ENCODE data around the gene SETD3. TPM values are rescaled to one million over a fixed set of nuclear protein-coding genes. Genes with fewer than 3 reads are reported as not detected.

Gene SETD3
- 10 to 100 TPM; 43.3 to 48.1 TPM for total RNA-seq

GRCh38 chr14:99479906-99480869, at the start of gene SETD3:
SETD3 (minus strand) TSS chr14:99480859; CDS start chr14:99465805, 15,054 bp downstream.
- Mint-ChIP-seq H3K27me3 (ENCODE audit: low read depth) (no peaks in the 10 kb centered on the region), H3K4me3 (peak within 1 kb of the TSS; percentile 90), H3K27ac (peak within 1 kb of the TSS; percentile 91), H3K4me1 (ENCODE audit: low read depth) (peaks cover 51% of the 10 kb centered on the region), H3K36me3 (ENCODE audit: low read depth) (no peaks in the 10 kb centered on the region), H3K9me3 (no peaks in the 10 kb centered on the region)
- intact Hi-C loops (cut with micrococcal nuclease) = loop anchor here (10.0 kb wide), 2 partner anchors 295 to 595 kb away; no protein-coding TSS in a partner anchor
- CTCF ChIA-PET = interaction anchor here (1.2 kb wide), 1 partner anchor 10 kb away, joined by 3 read pairs; no protein-coding TSS in a partner anchor
- DNase-seq = peak; percentile 33

GRCh38 chr14:99529899-99530298, 49.2 kb upstream of the SETD3 start:
- Mint-ChIP-seq H3K4me3 (no peak overlapping the region), H3K36me3 (ENCODE audit: low read depth) (no peaks in the 10 kb centered on the region), H3K27ac (no peak overlapping the region), H3K9me3 (no peaks in the 10 kb centered on the region), H3K27me3 (ENCODE audit: low read depth) (no peaks in the 10 kb centered on the region), H3K4me1 (ENCODE audit: low read depth) (peaks cover 8% of the 10 kb centered on the region)
- CTCF ChIA-PET = no interaction called here
- intact Hi-C loops (cut with micrococcal nuclease) = no loop called here
- DNase-seq = no peak

DNA sequence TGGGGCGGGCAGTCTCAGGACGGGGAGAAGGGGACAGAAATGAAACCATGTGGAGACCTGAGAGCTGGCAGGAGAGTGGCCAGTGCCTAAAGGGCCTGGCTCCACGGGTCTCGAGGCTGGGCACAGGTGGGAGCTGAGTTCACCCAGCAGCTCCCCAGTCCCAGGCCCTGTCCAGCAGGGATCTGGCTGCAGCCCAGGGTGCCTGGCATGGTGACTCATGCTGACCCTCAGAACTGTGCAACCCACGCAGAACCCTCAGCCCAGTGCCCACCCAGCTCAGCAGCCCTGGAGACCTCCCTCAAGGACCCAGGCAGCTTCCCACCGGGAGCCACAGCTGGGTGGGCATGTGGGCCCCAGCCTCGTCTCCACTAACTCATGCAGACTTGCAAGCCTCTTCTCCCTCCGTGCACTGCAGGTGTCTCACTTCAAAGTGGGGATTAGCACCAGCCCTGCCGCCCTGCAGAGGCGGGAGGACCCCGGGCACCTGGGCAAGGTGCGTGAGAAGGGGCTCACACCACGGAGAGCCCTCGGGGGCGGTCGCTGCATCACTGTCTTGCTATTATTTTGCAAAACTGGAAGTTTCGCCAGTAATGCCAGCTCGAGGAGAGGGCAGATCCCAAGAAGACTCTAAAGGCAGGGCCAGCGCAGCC, 46.9 kb upstream of the SETD3 start:
- Mint-ChIP-seq H3K4me1 (ENCODE audit: low read depth) (peaks cover 12% of the 10 kb centered on the region), H3K4me3 (no peak overlapping the region), H3K27ac (no peak overlapping the region), H3K36me3 (ENCODE audit: low read depth) (no peaks in the 10 kb centered on the region), H3K9me3 (no peaks in the 10 kb centered on the region), H3K27me3 (ENCODE audit: low read depth) (no peaks in the 10 kb centered on the region)
- intact Hi-C loops (cut with micrococcal nuclease) = no loop called here
- DNase-seq = no peak
- CTCF ChIA-PET = interaction anchor here (1.4 to 1.8 kb wide), 2 partner anchors 9 to 101 kb away, joined by 3 to 6 read pairs; no protein-coding TSS in a partner anchor

GRCh38 chr14:99527026-99527425, 46.4 kb upstream of the SETD3 start:
- CTCF ChIA-PET = no interaction called here
- Mint-ChIP-seq H3K36me3 (ENCODE audit: low read depth) (no peaks in the 10 kb centered on the region), H3K4me3 (no peak overlapping the region), H3K27ac (no peak overlapping the region), H3K27me3 (ENCODE audit: low read depth) (no peaks in the 10 kb centered on the region), H3K9me3 (no peaks in the 10 kb centered on the region), H3K4me1 (ENCODE audit: low read depth) (peaks cover 12% of the 10 kb centered on the region)
- intact Hi-C loops (cut with micrococcal nuclease) = no loop called here
- no peak for DNase-seq

DNA sequence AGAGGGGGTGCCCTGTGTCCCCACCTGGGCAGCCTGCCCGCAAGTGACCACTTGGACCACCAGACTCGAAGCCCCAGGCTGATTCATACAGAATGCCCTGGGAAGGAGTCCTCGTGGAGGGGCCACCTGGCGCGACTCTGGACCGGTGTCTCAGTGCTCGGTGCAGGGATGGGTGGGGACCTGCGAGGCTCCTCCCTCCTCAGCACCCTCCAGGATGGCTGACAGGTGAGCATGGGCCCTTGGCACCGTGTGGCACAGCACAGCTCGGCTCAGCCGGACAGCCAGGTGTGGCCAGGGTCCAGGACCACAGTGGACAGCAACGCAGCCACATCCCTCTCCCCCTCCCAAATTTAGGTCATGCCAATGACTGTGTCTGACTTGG, 45.0 kb upstream of the SETD3 start:
- Mint-ChIP-seq H3K4me3 (no peak overlapping the region), H3K27ac (no peak overlapping the region), H3K36me3 (ENCODE audit: low read depth) (no peaks in the 10 kb centered on the region), H3K9me3 (no peaks in the 10 kb centered on the region), H3K4me1 (ENCODE audit: low read depth) (peaks cover 12% of the 10 kb centered on the region), H3K27me3 (ENCODE audit: low read depth) (no peaks in the 10 kb centered on the region)
- intact Hi-C loops (cut with micrococcal nuclease) = no loop called here
- no peak for DNase-seq
- CTCF ChIA-PET = interaction anchor here (1.0 kb wide), 1 partner anchor 83 kb away, joined by 3 read pairs; no protein-coding TSS in a partner anchor

DNA sequence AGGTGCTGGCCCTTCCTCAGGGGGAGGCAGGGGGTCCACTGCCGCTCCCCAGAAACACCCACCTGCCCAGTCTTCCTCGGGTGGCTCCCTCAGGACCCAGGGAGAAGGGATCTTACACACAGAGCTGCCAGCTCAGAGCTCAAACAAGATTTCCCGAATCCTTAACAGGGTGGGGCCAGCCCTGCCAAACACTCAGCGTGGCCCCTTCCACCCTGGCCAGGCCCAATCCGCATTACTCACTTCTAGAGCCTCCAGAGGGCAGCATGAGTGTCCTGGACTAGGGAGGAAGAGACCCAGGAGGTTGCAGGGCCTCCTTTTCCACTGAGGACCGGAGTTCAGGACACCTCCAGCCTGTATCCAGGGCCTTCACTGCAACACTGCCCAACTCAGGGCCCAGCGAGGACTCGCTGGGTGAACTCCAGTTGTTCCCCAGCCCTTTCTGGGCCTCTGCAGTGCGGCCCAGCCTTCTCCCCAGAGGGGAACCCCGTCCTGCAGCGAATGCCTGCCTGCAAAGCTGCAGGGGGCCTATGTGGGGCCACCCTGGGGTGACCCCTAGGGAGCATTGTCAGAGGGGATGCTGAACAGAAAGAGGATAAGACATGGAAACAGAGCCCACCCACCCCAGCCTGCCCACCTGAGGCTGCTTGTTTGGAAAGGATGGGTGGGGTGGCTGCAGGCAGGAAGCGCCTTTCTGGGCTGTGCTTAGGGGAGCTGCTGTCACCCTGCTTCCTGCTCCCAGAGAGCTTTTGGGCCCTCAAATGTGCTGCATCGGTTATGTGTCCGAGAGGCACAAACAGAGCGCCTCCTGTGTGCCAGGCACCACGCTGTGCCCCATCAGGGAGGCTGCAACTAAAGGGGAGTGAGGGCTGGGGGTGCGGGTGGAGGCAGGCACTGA, 44.4 kb upstream of the SETD3 start:
- peak; percentile 43 for DNase-seq
- CTCF ChIA-PET = interaction anchor here (1.0 kb wide), 1 partner anchor 83 kb away, joined by 3 read pairs; no protein-coding TSS in a partner anchor

GRCh38 chr14:99524091-99524661, 43.5 kb upstream of the SETD3 start:
- H3K27me3 Mint-ChIP-seq (ENCODE audit: low read depth) = no peaks in the 10 kb centered on the region
- no peaks in the 10 kb centered on the region for H3K36me3 Mint-ChIP-seq (ENCODE audit: low read depth)
- no peak overlapping the region for H3K4me3 Mint-ChIP-seq
- DNase-seq = no peak
- CTCF ChIA-PET = no interaction called here
- H3K4me1 Mint-ChIP-seq (ENCODE audit: low read depth) = peaks cover 12% of the 10 kb centered on the region
- intact Hi-C loops (cut with micrococcal nuclease) = no loop called here
- H3K9me3 Mint-ChIP-seq = no peaks in the 10 kb centered on the region
- no peak overlapping the region for H3K27ac Mint-ChIP-seq

More for the DNA sequence above, 44.4 kb upstream of the SETD3 start:
- Mint-ChIP-seq H3K4me1 (ENCODE audit: low read depth) (peaks cover 12% of the 10 kb centered on the region), H3K9me3 (no peaks in the 10 kb centered on the region), H3K4me3 (no peak overlapping the region), H3K27me3 (ENCODE audit: low read depth) (no peaks in the 10 kb centered on the region), H3K36me3 (ENCODE audit: low read depth) (no peaks in the 10 kb centered on the region), H3K27ac (peak overlapping the region; percentile 34)
- intact Hi-C loops (cut with micrococcal nuclease) = no loop called here

DNA sequence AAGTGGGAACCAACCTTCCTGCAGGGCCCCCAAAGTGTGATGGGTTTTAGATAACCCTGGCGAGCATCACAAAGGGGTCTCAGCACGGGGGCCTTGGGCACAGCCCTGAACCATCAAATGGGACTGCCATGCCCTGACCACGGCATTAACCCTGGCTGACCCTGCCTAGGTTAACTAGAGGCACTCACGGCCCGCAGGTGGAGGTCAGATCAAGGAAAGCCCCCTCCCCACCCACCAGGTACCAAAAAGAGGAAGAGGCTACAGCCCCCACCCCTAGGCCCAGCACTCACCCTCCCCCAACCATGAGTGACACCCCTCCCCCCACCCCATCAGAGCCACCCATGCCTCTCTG, 43.0 kb upstream of the SETD3 start:
- H3K4me3 Mint-ChIP-seq = no peak overlapping the region
- DNase-seq = no peak
- H3K9me3 Mint-ChIP-seq = no peaks in the 10 kb centered on the region
- no peak overlapping the region for H3K27ac Mint-ChIP-seq
- no peaks in the 10 kb centered on the region for H3K27me3 Mint-ChIP-seq (ENCODE audit: low read depth)
- peaks cover 12% of the 10 kb centered on the region for H3K4me1 Mint-ChIP-seq (ENCODE audit: low read depth)
- no peaks in the 10 kb centered on the region for H3K36me3 Mint-ChIP-seq (ENCODE audit: low read depth)
- CTCF ChIA-PET = no interaction called here
- intact Hi-C loops (cut with micrococcal nuclease) = no loop called here

GRCh38 chr14:99522934-99523703, 42.5 kb upstream of the SETD3 start:
- H3K4me1 Mint-ChIP-seq (ENCODE audit: low read depth) = peaks cover 12% of the 10 kb centered on the region
- intact Hi-C loops (cut with micrococcal nuclease) = no loop called here
- CTCF ChIA-PET = no interaction called here
- no peaks in the 10 kb centered on the region for H3K27me3 Mint-ChIP-seq (ENCODE audit: low read depth)
- H3K9me3 Mint-ChIP-seq = no peaks in the 10 kb centered on the region
- H3K4me3 Mint-ChIP-seq = no peak overlapping the region
- no peaks in the 10 kb centered on the region for H3K36me3 Mint-ChIP-seq (ENCODE audit: low read depth)
- no peak overlapping the region for H3K27ac Mint-ChIP-seq
- DNase-seq = no peak

DNA sequence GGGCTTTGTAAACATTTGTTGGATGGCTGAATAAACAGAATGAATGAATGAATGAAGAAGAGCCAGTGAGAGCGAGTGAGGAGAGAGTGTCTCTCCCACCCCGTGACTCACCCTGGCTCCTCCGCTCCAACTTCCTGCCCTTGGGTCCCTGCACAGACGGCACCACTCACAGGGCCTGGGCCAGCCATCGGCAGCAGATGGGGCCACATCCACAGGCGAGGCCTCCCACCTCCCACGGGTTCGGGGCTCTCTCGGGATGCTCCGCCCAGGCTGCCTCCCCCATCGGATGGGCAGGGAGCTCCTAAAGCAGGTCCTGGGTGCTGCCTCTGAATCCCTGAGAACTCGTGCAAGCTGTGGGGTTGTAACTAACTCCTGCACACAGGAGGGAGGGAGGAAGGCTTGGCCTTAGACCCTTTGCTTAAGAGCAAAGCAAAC, 41.8 kb upstream of the SETD3 start:
- intact Hi-C loops (cut with micrococcal nuclease) = no loop called here
- H3K9me3 Mint-ChIP-seq = no peaks in the 10 kb centered on the region
- peaks cover 12% of the 10 kb centered on the region for H3K4me1 Mint-ChIP-seq (ENCODE audit: low read depth)
- CTCF ChIA-PET = interaction anchor here (1.6 kb wide), 1 partner anchor 10 kb away, joined by 4 read pairs; no protein-coding TSS in a partner anchor
- DNase-seq = no peak
- no peaks in the 10 kb centered on the region for H3K27me3 Mint-ChIP-seq (ENCODE audit: low read depth)
- H3K4me3 Mint-ChIP-seq = no peak overlapping the region
- no peaks in the 10 kb centered on the region for H3K36me3 Mint-ChIP-seq (ENCODE audit: low read depth)
- H3K27ac Mint-ChIP-seq = no peak overlapping the region

GRCh38 chr14:99522025-99522401, 41.4 kb upstream of the SETD3 start:
- Mint-ChIP-seq H3K27me3 (ENCODE audit: low read depth) (no peaks in the 10 kb centered on the region), H3K4me3 (no peak overlapping the region), H3K27ac (no peak overlapping the region), H3K9me3 (no peaks in the 10 kb centered on the region), H3K4me1 (ENCODE audit: low read depth) (peaks cover 12% of the 10 kb centered on the region), H3K36me3 (ENCODE audit: low read depth) (no peaks in the 10 kb centered on the region)
- no peak for DNase-seq
- intact Hi-C loops (cut with micrococcal nuclease) = no loop called here
- CTCF ChIA-PET = interaction anchor here (1.6 kb wide), 1 partner anchor 9 kb away, joined by 4 read pairs; no protein-coding TSS in a partner anchor
